Coronary artery (tissue), 2 donors: ENCODE results near the gene KCTD5.

Experiments used
- DNase-seq: peaks from one replicate; pipeline ENCODE4 v3.0.0-alpha.2; 2017; ENCODE audit warnings: low spot score
- H3K27ac ChIP-seq, 2 donors: fragments of 200-600 bp; sonication (generic); one replicate each; pipeline ENCODE4 v1.5.1; 2016 to 2019
- H3K4me3 ChIP-seq: fragments of 200-600 bp; sonication (generic); 2 replicates; pipeline ENCODE4 v1.5.1; 2016; ENCODE audit warnings: mild to moderate bottlenecking, moderate library complexity
- TF ChIP-seq, protein P1 (sequence below): fragments of 200-600 bp; sonication (generic); IDR thresholded peaks from one replicate; pipeline ENCODE4 v1.5.1; 2019; ENCODE audit warnings: antibody characterized with exemption

KCTD5 gene

DNA sequence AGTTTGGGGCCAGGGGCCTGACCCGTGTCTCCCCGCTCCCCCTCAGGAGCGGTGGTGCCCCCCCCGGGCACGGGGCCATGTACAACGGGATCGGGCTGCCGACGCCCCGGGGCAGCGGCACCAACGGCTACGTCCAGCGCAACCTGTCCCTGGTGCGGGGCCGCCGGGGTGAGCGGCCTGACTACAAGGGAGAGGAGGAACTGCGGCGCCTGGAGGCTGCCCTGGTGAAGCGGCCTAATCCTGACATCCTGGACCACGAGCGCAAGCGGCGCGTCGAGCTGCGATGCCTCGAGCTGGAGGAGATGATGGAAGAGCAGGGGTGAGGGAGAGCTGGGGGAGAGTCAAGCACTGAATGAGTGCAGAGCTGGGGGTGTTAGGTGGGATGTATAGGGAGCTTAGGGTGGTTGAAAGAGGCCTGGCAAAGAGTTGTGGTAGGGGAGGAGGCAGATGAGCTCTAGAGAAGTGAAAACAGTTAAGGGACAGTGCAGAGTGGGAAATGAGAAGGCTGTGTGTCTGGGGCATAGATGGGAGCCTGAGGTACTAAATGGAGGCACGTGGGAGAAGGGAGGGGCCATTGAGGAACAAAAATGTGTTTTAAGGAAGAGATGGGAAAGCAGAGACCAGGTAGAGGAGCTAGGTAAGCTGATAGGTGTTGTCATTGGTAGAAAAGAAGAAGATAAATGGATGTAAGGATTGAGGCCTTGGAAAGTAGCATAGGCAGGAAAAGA, 74.1 kb downstream of the KCTD5 start:
- no peak overlapping the region for H3K27ac ChIP-seq
- TF ChIP-seq, protein P1, sequence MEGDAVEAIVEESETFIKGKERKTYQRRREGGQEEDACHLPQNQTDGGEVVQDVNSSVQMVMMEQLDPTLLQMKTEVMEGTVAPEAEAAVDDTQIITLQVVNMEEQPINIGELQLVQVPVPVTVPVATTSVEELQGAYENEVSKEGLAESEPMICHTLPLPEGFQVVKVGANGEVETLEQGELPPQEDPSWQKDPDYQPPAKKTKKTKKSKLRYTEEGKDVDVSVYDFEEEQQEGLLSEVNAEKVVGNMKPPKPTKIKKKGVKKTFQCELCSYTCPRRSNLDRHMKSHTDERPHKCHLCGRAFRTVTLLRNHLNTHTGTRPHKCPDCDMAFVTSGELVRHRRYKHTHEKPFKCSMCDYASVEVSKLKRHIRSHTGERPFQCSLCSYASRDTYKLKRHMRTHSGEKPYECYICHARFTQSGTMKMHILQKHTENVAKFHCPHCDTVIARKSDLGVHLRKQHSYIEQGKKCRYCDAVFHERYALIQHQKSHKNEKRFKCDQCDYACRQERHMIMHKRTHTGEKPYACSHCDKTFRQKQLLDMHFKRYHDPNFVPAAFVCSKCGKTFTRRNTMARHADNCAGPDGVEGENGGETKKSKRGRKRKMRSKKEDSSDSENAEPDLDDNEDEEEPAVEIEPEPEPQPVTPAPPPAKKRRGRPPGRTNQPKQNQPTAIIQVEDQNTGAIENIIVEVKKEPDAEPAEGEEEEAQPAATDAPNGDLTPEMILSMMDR: no peak
- peak overlapping the region; percentile 20 for H3K4me3 ChIP-seq
- DNase-seq: no peak

DNA sequence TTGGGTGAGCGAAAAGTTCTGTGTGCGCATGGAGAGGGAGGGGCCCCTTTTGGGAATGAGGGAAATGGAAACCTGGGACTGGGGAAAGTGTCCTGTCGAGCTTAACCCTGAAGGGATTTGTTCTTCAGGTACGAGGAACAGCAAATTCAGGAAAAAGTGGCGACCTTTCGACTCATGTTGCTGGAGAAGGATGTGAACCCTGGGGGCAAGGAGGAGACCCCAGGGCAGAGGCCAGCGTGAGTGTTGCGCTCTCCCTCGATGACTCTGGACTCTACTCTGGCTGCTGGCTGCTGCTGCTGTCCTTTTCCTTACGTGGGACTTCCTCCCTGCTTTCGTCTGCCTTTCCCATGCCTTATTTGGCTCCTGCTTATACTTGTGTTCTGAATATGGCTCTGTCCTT, 75.0 kb downstream of the KCTD5 start:
- no peak overlapping the region for H3K27ac ChIP-seq
- no peak for DNase-seq
- TF ChIP-seq, protein P1: no peak

More for the DNA sequence above, 75.0 kb downstream of the KCTD5 start:
- H3K4me3 ChIP-seq: no peak overlapping the region
